A549 treated with RU486 at 1 μM for 4 hours (cell line): ENCODE results near the gene JAGN1. TPM values are rescaled to one million over a fixed set of nuclear protein-coding genes. Genes with fewer than 3 reads are reported as not detected.

Experiments used
- total RNA-seq: library from RNA; stranded (reverse); fragments of 200-300 nt; extraction: Qiagen RNA extraction; gene quantifications from 5 replicates; pipeline ENCODE4 v1.2.3, GENCODE V29; 2022; ENCODE audit warnings: low read depth

JAGN1 gene
- total RNA-seq: 52.3 to 76.8 TPM (median 67.9 TPM) in 5 replicates

GRCh38 chr3:9890249-9891071 lies at the start of gene JAGN1:
Gene JAGN1, plus strand, starts transcription at chr3:9890610. Its CDS starts 113 bp downstream, at chr3:9890723.

DNA sequence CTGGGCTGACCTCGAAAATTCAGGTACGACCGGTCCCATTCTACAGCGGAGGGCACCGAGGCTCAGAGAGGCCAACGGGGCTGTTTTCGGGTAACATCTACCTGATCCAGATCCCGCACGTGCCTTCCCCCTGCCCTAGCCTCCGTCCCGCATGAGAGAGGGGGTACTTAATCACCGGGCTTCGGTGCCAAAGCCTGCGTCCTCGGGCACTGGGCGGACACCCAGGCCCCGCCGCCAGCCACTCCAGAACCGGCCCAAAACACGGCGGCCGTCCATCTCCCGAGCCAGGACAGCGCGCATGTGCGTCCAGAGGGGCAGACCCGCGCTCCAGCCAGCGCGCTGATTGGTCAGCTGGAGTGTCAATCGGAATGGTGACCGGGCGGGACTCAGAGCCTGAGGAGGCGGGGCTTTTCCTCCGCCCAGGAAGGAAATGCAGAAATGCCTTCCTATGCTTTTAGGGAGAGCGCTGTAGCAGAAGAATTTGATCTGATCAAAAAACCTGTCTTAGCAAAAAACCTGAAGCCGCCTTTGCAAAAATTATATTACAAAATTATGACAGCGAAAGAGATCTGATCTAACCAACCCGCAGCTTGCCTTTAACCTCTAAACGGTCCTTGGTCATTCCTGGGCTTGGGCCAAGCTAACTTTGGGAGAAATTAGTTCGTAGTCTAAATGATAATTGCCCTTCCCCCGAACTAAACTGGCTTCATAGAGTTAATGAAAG lies 46.5 kb upstream of the JAGN1 start, which contains the start of gene RPUSD3:
Gene RPUSD3 (minus strand): TSS at position 294 of the 724 bp plus-strand sequence. CDS start 18 bp downstream, at position 276.

DNA sequence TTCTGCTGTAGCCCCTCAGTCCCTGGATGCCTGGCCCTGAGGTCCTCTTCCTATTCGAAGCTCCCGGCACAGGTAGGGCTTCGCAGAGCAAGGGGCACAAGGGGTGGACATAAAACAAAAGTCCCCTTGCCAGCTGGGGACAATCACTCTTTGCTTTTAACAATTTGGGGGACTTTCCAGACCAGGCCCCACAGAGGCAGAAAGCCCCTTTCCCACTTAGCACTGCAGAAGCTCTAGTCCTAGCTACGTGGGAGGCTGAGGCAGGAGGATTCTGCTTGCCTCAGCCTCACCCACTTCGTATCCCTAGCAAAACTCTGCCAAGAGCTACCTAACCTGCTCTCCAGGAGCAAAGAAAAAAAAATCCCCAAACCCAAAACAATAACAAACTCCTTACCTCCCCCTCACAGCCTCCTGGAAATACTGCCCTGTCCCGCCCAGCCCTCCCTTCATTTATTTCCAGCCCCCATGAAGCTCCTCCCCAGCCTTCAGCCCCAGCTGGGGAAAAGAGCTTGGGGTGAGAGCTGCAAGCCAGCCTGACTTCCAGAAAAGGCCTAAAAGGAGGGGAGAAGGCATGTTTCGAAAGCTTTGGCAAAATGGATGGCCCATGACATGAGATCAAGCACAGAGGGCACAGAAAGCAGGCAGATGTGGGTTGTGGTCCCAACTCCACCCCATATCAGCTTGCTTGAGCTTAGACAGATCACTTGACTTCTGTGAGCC lies 10.4 kb upstream of the JAGN1 start, which contains the start of gene CIDEC:
Gene CIDEC (minus strand): TSS at position 424 of the 720 bp plus-strand sequence. CDS start 1,767 bp downstream, outside the sequence.

DNA sequence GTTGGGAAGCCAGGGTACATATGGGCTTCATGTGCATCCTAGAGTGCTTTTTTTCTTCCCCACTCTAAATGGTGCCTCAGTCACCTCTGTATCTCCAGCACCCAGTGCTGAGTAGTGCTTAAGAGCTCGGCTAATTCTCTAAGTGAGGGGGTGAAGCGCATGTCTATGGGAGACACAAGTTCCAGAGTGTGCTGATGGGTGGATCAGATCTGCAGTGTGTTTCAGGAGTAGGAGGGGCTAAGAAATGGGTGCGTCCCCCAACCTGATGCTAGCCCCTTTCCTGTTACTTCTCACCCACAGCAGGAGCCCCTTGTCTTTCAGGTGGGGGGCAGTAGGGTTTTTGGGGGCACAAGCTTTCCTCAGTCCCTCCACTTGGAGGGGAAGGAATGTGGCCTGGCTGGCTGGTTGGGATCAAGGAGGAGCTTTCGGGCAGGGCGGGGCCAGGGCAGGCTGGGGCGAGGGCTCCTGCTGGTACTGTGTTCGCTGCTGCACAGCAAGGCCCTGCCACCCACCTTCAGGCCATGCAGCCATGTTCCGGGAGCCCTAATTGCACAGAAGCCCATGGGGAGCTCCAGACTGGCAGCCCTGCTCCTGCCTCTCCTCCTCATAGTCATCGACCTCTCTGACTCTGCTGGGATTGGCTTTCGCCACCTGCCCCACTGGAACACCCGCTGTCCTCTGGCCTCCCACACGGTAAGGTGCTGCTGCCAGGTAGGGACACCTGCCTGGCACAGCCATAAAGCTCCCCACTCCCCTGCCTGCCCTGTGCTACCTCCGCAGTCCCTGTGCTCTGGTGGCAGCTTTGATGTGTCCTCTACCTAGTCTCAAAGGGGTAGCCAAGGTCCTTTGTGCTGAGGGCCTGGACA lies 12.2 kb downstream of the JAGN1 start, which contains the start of gene IL17RE:
Gene IL17RE (plus strand): TSS at position 477 of the 866 bp plus-strand sequence. CDS start 85 bp downstream, at position 562.

DNA sequence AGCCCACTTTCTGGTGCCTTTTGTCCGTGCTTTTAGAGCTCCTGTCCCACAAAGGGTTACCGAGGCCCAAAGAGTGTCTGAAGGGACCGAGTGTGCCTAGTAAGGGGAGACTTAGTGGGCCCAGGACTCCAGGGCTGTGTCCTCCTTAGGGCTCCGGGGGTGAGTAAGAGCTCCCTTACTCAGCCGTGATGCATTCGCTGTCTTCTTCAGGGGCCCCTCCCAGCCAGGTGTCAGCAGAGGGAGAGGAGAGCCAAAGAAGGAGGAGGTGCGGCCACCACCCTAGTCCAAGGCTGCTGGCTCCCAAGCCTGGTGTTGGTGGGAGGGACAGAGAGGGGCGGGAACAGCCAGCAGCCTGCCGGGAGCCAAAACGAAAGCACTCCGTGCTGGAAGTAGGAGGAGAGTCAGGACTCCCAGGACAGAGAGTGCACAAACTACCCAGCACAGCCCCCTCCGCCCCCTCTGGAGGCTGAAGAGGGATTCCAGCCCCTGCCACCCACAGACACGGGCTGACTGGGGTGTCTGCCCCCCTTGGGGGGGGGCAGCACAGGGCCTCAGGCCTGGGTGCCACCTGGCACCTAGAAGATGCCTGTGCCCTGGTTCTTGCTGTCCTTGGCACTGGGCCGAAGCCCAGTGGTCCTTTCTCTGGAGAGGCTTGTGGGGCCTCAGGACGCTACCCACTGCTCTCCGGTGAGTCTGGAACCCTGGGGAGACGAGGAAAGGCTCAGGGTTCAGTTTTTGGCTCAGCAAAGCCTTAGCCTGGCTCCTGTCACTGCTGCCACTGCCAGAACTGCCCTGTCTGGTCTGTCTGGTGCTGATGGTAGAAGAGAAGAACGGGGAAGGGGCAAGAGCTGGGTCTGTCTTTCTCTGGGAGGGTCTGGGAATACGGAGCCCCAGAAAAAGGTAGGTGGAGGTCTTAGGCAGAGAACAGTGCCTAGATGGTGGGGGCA lies 26.6 kb downstream of the JAGN1 start, which contains the start of gene IL17RC:
Gene IL17RC (plus strand): TSS at position 365 of the 947 bp plus-strand sequence. CDS start 218 bp downstream, at position 583.

GRCh38 chr3:9933561-9934234 lies 43.3 kb downstream of the JAGN1 start, which contains the start of gene CRELD1:
Gene CRELD1, plus strand, starts transcription at chr3:9933834. Its CDS starts 605 bp downstream, at chr3:9934439.

Other genes starting within 250 kb of the JAGN1 start
- gene MTMR14, start 241.1 kb upstream of the JAGN1 start, total RNA-seq: 25.0 to 31.7 TPM (median 27.5 TPM) in 5 replicates
- 0.08 to 0.27 TPM (median 0.18 TPM) in 4 of 5 replicates, not detected in the other for gene CPNE9, start 186.8 kb upstream of the JAGN1 start, total RNA-seq
- 16.1 to 19.8 TPM (median 18.8 TPM) in 5 replicates for gene BRPF1, start 158.9 kb upstream of the JAGN1 start, total RNA-seq
- 12.4 to 19.0 TPM (median 17.0 TPM) in 5 replicates for gene OGG1, start 140.7 kb upstream of the JAGN1 start, total RNA-seq
- gene CAMK1, start 120.7 kb upstream of the JAGN1 start, total RNA-seq: 14.6 to 18.5 TPM (median 17.7 TPM) in 5 replicates
- 50.5 to 61.6 TPM (median 57.4 TPM) in 5 replicates for gene TADA3, start 98.1 kb upstream of the JAGN1 start, total RNA-seq
- 143 to 238 TPM (median 179 TPM) in 5 replicates for gene ARPC4, start 97.5 kb upstream of the JAGN1 start, total RNA-seq
- gene TTLL3, start 80.3 kb upstream of the JAGN1 start, total RNA-seq: 4.8 to 7.9 TPM (median 6.8 TPM) in 5 replicates
- gene RPUSD3, start 46.6 kb upstream of the JAGN1 start, total RNA-seq: 33.0 to 48.2 TPM (median 42.5 TPM) in 5 replicates
- 5.4 to 9.2 TPM (median 6.6 TPM) in 5 replicates for gene CIDEC, start 10.4 kb upstream of the JAGN1 start, total RNA-seq
- 0.88 to 1.8 TPM (median 1.5 TPM) in 5 replicates for gene IL17RE, start 12.2 kb downstream of the JAGN1 start, total RNA-seq
- 11.9 to 16.6 TPM (median 13.0 TPM) in 5 replicates for gene IL17RC, start 26.5 kb downstream of the JAGN1 start, total RNA-seq
- 8.4 to 12.0 TPM (median 11.6 TPM) in 5 replicates for gene CRELD1, start 43.2 kb downstream of the JAGN1 start, total RNA-seq
- gene PRRT3, start 61.8 kb downstream of the JAGN1 start, total RNA-seq: 0.82 to 1.8 TPM (median 1.7 TPM) in 5 replicates
- 112 to 132 TPM (median 117 TPM) in 5 replicates for gene EMC3, start 96.2 kb downstream of the JAGN1 start, total RNA-seq
- 14.3 to 25.2 TPM (median 17.6 TPM) in 5 replicates for gene FANCD2, start 135.8 kb downstream of the JAGN1 start, total RNA-seq
- gene FANCD2OS, start 217.6 kb downstream of the JAGN1 start, total RNA-seq: not detected in 5 replicates
- gene BRK1, start 225.1 kb downstream of the JAGN1 start, total RNA-seq: 160 to 198 TPM (median 181 TPM) in 5 replicates